Tibial artery (tissue), 4 donors: Measurements from ENCODE around the gene SFMBT2.
"Not testable (repeated sequence)": the region's sequence is repeated elsewhere in the genome, so short reads cannot be mapped to it uniquely, and the experiment has no call there.

Experiments
- DNase-seq, 2 donors: peaks; one replicate each; pipeline ENCODE4 v3.0.0-alpha.2; 2019
- H3K27ac ChIP-seq, 2 donors: fragments of 200-600 bp; sonication (generic) in 1 of 2; 1 replicate in 1 of 2; 2 replicates in 1 of 2; pipeline ENCODE4 v1.5.1; 2018 to 2019; ENCODE audit warnings: mild to moderate bottlenecking in 1 of 2
- H3K27me3 ChIP-seq, 2 donors: fragments of 200-600 bp; sonication (generic) in 1 of 2; one replicate each; pipeline versions ENCODE4 v1.5.1 to v1.6.0; 2016 to 2019
- H3K36me3 ChIP-seq, 3 donors: fragments of 200-600 bp; sonication (generic) in 2 of 3; one replicate each; pipeline ENCODE4 v1.5.1; 2016 to 2019; ENCODE audit warnings: mild to moderate bottlenecking in 2 of 3
- H3K4me1 ChIP-seq, 4 donors: fragments of 200-600 bp; sonication (generic) in 2 of 4; 1 replicate in 3 of 4; 2 replicates in 1 of 4; pipeline ENCODE4 v1.5.1; 2016 to 2019
- H3K4me3 ChIP-seq, 2 donors: fragments of 200-600 bp; sonication (generic) in 1 of 2; 1 replicate in 1 of 2; 2 replicates in 1 of 2; pipeline ENCODE4 v1.5.1; 2018 to 2019; ENCODE audit warnings: mild to moderate bottlenecking in 2 of 2
- H3K9me3 ChIP-seq, 3 donors: fragments of 200-600 bp; sonication (generic) in 1 of 3; one replicate each; pipeline ENCODE4 v1.5.1; 2016 to 2019
- intact Hi-C: fragments of 100-400 bp; cut with DNase I; formaldehyde crosslinking; loops from one replicate; pipeline ENCODE4 v1.15.0; 2023; ENCODE audit warnings: low total_unique reads
- TF ChIP-seq, protein P1 (sequence below), 2 experiments: fragments of 200-600 bp in 1 of 2; fragments of 450-650 bp in 1 of 2; IDR thresholded peaks; one replicate each; pipeline ENCODE4 v1.5.1; 2017 to 2019; ENCODE audit warnings: antibody characterized with exemption in 2 of 2, mild to moderate bottlenecking in 1 of 2, moderate library complexity in 1 of 2

SFMBT2 gene

DNA sequence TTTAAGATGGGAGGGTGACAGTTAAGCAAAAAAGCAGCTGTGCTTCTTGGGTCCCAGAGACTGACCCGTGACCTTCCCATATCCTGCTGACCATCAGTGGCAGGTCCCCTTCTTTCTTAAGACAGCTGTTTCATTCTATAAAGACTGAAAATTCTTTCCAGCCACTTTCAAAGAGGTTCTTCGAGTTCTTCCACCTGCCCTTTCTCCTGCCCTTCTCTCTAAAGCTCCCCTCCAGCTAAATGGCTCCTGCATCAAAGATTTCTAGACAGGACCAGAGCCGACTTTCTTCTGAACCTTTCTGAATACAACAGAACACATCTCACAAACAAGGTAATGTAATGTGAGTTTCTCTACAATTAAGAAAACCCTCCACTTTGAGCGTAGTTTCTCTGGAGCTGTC lies 180.8 kb downstream of the SFMBT2 start:
- intact Hi-C loops: no loop called here
- H3K4me1 ChIP-seq: no peaks in the 10 kb centered on the region
- H3K27ac ChIP-seq: no peak overlapping the region
- H3K9me3 ChIP-seq: peaks cover 0 to 2% (median 0%) of the 10 kb centered on the region in 3 donors
- H3K27me3 ChIP-seq: no peaks in the 10 kb centered on the region
- H3K36me3 ChIP-seq: no peaks in the 10 kb centered on the region
- H3K4me3 ChIP-seq: no peak overlapping the region
- DNase-seq: no peak
- TF ChIP-seq, protein P1, sequence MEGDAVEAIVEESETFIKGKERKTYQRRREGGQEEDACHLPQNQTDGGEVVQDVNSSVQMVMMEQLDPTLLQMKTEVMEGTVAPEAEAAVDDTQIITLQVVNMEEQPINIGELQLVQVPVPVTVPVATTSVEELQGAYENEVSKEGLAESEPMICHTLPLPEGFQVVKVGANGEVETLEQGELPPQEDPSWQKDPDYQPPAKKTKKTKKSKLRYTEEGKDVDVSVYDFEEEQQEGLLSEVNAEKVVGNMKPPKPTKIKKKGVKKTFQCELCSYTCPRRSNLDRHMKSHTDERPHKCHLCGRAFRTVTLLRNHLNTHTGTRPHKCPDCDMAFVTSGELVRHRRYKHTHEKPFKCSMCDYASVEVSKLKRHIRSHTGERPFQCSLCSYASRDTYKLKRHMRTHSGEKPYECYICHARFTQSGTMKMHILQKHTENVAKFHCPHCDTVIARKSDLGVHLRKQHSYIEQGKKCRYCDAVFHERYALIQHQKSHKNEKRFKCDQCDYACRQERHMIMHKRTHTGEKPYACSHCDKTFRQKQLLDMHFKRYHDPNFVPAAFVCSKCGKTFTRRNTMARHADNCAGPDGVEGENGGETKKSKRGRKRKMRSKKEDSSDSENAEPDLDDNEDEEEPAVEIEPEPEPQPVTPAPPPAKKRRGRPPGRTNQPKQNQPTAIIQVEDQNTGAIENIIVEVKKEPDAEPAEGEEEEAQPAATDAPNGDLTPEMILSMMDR (IDR thresholded peaks at IDR 0.05): no peak

DNA sequence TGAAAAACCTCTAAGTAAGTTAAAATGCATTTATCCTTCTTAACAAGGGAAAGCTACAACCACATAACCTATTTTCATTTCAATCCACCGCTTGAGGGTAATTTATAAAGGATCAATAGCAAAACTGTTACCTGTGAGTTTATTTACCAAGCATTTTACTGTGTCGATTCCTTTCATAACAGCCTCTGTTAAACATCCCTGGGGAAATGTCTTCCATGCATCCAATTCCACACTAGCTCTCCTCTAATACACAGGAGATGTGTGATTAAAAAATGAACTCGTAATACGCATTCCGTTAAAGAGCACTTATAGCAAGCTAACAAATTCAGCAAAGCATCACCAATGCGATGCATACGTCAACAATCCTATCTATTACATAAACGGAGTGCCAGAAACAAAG lies 185.7 kb downstream of the SFMBT2 start:
- Histone ChIP-seq H3K36me3 (peaks cover 0 to 3% (median 0%) of the 10 kb centered on the region in 3 donors), H3K27ac (no peak overlapping the region), H3K4me1 (no peaks in the 10 kb centered on the region), H3K4me3 (no peak overlapping the region), H3K9me3 (peaks cover 0 to 23% (median 16%) of the 10 kb centered on the region in 3 donors), H3K27me3 (no peaks in the 10 kb centered on the region)
- intact Hi-C loops: no loop called here
- TF ChIP-seq, protein P1 (IDR thresholded peaks at IDR 0.05): no peak
- no peak for DNase-seq

DNA sequence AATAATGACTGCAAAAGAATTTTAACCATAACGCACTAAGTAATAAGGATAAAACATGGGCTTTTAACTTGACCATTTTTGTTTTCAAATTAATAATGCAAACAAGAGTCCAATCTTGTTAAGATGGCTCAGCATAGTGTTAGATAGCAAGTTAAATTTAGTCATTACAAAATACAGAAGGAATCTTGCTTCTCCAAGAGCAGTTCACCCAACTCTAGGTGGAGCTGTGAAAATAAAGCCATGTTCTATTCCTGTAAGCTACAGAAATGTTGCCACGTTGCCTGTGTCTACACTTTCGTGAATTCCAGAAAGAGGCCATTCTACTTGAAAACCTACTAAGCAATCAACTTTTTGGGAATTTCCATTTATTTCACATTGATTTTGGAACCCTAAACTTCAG lies 191.9 kb downstream of the SFMBT2 start:
- intact Hi-C loops: no loop called here
- TF ChIP-seq, protein P1 (IDR thresholded peaks at IDR 0.05): no peak
- DNase-seq: no peak
- H3K9me3 ChIP-seq: peaks cover 0 to 10% (median 9%) of the 10 kb centered on the region in 3 donors
- H3K27ac ChIP-seq: no peak overlapping the region
- H3K27me3 ChIP-seq: no peaks in the 10 kb centered on the region
- peaks cover 0 to 3% (median 0%) of the 10 kb centered on the region in 3 donors for H3K36me3 ChIP-seq
- H3K4me3 ChIP-seq: no peak overlapping the region
- peaks cover 0 to 10% (median 0%) of the 10 kb centered on the region in 4 donors for H3K4me1 ChIP-seq

DNA sequence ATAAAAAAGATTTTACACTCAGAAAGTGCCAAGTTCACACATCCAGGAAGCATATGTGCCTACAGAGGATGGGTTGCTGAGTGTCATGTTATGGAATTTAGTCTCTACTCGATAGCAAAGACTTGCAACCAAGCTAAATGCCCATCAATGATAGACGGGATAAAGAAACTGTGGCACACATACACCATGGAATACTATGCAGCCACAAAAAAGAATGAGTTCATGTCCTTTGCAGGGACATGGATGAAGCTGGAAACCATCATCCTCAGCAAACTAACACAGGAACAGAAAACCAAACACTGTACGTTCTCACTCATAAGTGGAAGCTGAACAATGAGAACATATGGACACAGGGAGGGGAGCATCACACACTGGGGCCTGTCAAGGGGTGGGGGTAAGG lies 198.1 kb downstream of the SFMBT2 start:
- H3K4me3 ChIP-seq, DNase-seq, H3K27me3 ChIP-seq, H3K36me3 ChIP-seq, H3K9me3 ChIP-seq, H3K27ac ChIP-seq, H3K4me1 ChIP-seq, intact Hi-C loops: not testable (repeated sequence)

DNA sequence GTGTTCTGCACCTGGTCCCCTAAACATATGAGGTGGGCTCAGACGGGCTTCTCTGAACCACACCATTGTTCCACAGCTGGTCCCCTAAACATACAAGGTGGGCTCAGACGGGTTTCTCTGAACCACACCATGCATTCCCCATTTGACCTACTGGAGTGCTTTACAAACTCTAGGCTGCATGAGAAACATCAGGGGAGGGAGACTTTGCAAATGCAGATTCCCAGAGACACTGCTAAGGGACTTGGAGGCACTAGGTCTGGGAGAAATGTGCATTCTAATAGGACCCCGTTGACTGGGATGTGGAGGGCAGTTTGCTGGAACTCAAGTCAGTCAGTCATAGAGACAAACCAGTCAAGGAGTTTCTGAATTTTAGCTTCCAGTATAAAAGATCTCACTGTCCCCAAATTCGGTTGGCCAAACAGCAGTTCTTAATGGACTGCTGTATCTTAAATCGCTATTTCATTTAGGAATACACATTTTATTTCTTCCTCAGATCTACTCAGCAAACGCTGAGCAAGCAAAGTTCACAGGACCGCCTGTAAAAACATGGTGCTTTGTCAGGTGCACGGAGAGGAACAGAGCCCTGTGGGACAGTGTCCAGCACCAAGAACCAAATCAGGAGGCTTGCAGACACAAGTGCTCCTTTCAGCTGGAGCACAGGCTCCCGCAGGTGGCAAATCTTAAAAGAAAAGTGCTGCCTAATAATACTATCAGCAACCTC lies 198.8 kb downstream of the SFMBT2 start:
- no peak overlapping the region for H3K27ac ChIP-seq
- DNase-seq: no peak
- H3K4me3 ChIP-seq: no peak overlapping the region
- H3K9me3 ChIP-seq: no peaks in the 10 kb centered on the region
- TF ChIP-seq, protein P1 (IDR thresholded peaks at IDR 0.05): no peak
- H3K4me1 ChIP-seq: no peaks in the 10 kb centered on the region
- intact Hi-C loops: no loop called here
- no peaks in the 10 kb centered on the region for H3K36me3 ChIP-seq
- no peaks in the 10 kb centered on the region for H3K27me3 ChIP-seq

DNA sequence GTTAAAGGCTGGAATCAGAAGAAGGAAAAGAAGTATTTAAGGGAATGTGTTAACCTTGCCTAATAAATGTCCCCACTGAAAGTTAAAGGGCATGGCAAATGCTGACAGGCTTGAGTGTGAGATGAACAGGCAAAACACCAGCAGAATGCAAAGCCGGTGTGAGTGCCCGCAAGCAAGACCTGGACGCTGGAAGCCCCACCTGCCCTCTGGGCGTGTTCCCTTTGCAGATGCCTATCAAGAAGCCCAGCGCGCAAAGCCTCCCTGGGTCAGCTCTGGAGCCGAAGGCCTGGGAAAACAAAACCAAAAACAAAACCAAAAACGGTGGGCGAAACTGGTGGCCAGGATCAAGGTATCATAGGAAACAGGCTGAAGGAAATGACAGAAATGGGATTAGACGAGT lies 200.3 kb downstream of the SFMBT2 start:
- no peaks in the 10 kb centered on the region for H3K27me3 ChIP-seq
- H3K9me3 ChIP-seq: no peaks in the 10 kb centered on the region
- no peaks in the 10 kb centered on the region for H3K36me3 ChIP-seq
- intact Hi-C loops: no loop called here
- no peaks in the 10 kb centered on the region for H3K4me1 ChIP-seq
- no peak for DNase-seq
- H3K4me3 ChIP-seq: no peak overlapping the region
- TF ChIP-seq, protein P1 (IDR thresholded peaks at IDR 0.05): no peak
- H3K27ac ChIP-seq: no peak overlapping the region
